Measurements from ENCODE around the gene PLCD3. TPM values are rescaled to one million over a fixed set of nuclear protein-coding genes. Genes with fewer than 3 reads are reported as not detected.

Gene PLCD3
- total RNA-seq, 1 donor from 2014 or later: 35.3 TPM

DNA sequence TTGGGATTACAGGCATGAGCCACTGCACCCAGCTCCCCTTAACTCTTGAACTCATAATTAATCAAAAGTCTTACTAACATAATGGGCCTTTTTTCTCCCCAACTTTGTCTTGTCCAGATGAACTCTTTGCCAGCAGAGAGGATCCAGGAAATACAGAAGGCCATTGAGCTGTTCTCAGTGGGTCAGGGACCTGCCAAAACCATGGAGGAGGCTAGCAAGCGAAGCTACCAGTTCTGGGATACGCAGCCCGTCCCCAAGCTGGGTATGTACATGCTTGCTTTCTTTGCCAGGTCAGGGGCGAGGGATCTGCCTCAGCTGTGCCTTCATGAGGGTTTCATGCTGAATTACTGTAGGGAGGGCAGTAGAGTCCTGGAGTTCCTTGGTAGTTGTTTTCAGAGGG lies 45.9 kb downstream of the PLCD3 start:
- no peak for DNase-seq (ENCODE audit: extremely low read depth, low read depth, low spot score)

DNA sequence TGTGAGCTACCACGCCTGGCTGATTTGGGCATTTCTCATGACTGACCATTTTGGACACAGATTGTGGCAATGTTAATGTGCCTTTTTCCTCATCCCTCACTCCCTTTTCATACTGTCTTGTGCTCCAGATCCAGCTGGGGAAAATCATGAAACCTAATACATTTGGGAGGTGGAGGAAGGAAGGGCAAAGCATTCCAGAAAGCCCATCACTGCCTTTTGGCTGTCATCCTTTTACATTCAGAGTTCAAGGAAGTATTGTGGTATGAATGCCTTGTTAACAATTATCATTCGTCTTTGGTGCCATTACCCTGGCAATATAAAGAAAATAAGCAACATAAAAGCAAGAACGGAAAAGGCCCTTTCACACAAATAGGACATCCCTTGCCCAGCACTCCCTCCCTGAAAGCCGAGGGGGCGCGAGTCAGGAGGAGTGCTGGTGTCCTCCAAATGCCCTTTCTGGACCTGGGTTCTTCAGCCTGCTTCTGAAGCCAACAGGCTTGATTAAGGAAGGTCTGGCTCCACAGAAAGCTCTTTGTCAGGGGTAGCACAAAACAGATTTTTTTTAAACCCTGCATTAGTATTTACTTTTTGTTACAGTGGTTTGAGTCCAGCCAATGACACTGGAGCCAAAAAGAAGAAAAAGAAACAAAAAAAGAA lies 51.1 kb downstream of the PLCD3 start:
- DNase-seq (ENCODE audit: extremely low read depth, low read depth, low spot score): no peak

DNA sequence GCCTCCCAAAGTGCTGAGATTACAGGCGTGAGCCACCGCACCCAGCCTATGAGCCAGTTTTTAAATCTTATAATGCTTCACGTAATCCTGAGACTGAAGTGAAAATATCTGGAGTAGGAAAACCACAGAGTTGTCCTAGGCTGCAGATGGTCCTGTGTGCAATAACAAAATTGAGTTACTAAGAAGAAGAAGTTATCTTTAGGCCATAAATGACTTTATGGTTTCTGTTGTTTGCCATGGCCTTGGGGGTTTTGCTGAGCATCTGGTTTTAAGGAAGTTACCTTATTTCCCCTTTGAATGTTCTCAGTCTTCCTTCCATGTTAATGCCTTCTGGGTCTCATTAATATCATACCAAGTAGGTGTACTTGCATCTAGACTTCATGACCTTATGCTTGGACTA lies 54.7 kb downstream of the PLCD3 start:
- no peak for DNase-seq (ENCODE audit: extremely low read depth, low read depth, low spot score)

DNA sequence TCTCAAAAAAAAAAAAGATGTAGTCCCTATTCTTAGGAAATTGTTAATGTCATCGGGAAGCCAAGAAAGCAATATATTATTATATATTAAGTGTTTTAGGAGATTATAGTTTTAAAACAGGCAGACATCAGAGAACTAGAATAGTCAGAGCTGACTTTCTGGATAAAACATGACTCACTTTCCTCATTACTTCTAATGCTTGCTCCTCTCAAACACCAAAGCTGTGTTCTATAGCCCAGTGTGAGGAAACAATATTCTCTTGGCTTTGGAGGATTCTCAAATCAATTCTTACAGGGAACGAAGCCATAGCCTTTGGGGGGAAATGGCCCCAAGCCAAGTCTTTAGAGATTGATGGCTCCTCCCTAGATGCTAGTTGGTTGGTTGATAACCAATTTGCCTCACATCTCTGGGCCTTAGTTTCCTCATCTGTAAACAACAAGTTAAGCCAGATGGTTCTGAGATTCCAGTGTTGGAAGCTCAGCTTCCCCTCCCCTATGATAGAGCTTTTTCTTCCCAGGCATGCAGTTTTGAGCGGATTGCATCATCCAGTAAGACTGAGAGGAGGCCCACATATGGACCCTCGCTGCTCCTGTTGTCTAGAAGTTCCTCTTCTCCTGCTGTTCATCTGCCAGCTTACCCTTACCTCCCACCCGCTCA lies 58.8 kb downstream of the PLCD3 start:
- DNase-seq (ENCODE audit: extremely low read depth, low read depth, low spot score): no peak

DNA sequence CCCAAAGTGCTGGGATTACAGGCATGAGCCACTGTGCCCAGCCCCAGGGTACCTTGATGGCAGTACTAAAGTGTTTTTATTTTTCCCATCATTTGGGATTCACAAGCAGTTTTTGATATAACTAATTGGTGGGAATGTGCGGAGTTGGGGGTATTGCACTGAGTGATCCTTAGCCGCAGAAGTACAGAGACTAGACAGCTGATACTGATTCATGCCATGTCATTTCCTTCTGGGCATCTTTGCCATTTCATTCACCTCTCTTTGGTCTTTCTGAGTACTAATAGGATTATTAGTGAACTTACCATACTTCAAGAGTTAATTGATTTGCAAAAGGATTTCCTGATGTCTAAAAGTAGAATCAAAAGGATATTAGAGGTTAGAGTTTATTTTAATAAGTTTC lies 61.5 kb downstream of the PLCD3 start:
- DNase-seq (ENCODE audit: extremely low read depth, low read depth, low spot score): no peak

DNA sequence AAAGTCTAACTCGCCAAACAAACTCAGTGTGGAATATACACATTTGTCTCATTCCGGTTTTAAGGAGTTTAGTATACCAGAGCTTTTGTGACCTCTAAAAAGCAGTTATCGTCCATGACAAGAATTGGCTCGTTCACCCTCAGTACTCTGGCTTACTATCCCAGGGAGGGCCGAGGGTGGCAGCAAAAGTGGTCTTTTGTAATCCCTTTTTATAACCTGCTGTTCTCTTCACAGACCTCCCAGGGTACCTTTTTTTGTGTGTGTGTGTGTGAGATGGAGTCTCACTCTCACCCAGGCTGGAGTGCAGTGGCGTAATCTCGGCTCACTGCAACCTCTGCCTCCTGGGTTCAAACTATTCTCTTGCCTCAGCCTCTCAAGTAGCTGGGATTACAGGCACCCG lies 62.3 kb downstream of the PLCD3 start:
- no peak for DNase-seq (ENCODE audit: extremely low read depth, low read depth, low spot score)

DNA sequence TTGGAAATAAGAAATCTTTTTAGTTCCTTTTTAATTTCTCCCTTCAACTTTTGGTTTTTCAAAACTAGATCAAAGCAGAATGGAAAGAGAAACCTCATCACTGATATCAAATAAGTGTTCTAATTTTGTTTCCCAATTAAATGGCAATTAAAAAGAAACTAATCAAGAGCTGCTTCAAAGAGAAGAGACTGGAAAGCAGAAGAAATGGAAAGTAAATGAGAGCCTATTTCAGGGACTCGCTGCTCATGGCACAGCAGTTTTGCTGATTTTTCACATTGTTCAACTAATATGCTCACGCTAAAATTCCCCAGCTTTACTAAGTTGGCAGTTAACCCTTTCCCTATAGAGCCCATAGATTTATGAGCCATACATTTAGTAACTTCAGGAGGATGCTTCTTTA lies 64.7 kb downstream of the PLCD3 start:
- no peak for DNase-seq (ENCODE audit: extremely low read depth, low read depth, low spot score)

DNA sequence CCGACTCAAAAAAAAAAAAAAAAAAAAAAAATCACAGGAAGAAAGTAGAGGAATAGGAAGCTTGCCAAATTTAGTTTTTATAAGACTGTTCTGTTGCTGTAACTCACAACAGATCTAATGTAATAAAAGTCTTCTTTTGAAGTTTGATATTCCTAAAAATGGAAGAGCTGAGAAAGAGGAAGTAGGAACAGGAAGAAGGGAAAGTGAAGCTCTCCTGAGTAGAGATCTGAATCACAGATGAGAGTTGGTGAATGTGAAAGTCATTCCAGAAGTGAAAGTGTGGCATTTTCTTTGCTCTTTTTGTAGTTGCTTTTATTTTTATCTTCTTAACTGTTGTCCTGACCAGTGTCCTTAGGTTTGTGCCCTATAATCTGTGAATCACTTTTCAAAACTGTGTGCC lies 69.1 kb downstream of the PLCD3 start:
- no peak for DNase-seq (ENCODE audit: extremely low read depth, low read depth, low spot score)

DNA sequence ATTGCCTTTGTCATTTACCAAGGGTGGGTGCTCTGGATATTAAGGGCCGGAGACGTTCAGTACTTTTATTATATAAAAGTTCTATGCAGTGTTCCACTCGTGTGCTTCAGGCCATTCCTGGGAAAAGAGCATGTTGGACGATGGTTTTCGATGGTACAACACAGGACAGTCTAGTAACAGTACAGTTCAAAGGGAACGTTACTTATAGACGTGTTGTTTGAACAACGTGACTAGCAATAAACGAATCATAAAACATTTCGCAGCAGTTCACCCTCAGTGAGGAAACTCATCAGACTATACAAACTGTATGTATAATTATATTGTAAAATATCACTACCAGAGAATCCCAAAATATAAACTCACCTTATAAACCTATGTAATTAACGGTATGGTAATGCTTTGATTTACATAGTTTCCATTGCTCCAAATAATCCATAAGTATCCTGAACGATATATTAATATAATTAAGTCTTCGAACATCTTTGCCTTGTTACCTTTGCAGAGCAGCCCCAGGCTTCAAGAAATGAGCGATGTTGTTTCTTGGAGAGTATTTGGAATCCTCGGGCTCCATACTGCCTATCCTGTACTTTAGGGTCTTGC lies 70.6 kb downstream of the PLCD3 start:
- DNase-seq (ENCODE audit: extremely low read depth, low read depth, low spot score): no peak

DNA sequence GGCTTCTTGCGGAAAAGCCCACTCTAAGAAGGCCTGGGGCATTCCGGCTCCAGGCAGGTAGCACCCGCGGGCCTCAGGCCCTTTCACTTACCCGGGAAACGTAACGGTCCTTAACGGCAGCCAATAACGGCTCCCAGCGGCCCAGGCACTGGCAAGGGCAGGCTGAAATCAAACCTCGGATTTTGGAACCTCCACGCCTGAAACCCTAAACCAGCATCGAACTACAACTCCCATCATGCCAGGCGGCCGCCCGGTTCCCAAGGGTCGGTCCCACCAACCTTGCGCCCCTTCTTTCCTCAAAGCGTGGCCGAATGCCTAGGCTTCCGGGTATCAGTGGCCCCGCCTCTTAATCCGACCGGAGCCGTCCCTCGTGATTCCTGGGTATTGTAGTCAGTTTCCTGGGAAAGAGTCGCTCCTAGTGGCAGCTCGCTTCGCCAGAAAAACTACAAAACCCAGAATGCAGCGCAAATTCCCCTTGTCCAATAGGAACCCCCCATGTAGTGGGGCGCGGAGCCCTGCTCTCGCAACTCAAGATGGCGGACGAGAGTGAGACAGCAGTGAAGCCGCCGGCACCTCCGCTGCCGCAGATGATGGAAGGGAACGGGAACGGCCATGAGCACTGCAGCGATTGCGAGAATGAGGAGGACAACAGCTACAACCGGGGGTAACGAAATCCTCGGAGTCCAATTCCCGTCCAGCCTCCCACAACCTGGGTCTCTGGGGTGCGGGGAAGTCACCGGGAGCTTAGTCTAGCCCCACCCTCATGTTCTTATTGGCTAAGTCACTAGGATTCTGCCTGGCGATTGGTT lies 71.3 kb downstream of the PLCD3 start, which contains the start of gene NMT1:
TSS of gene NMT1 (plus strand) at position 521 of the 809 bp plus-strand sequence. CDS start at position 534, 13 bp downstream.
- DNase-seq (ENCODE audit: extremely low read depth, low read depth, low spot score): peak; percentile 98

DNA sequence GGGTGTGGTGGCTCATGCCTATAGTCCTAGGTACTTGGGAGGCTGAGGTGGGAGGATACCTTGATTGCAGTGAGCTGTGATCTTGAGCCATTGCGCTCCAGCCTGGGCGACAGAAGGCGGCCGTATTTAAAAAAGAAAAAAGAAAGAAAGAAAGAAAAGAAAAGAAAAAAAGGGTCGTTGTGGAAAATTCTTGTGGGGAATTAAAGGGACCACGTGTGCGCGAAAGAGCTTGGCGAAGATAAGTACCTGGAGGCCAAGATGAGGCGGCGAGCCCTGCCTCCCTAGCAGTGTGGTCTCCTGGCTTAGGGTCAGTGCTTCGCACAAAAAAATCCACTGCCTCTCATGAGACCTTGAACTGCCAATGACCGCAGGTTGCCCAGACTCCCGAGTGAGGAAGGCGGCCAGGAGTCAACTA lies 71.9 kb downstream of the PLCD3 start:
- DNase-seq (ENCODE audit: extremely low read depth, low read depth, low spot score): no peak

Other genes starting within 250 kb of the PLCD3 start
- 71.1 and 98.6 TPM in 2 replicates for gene EFTUD2, start 233.1 kb downstream of the PLCD3 start, total RNA-seq
- gene GFAP, start 217.0 kb downstream of the PLCD3 start, total RNA-seq: not detected in 2 replicates
- 4.7 and 6.8 TPM in 2 replicates for gene KIF18B, start 184.7 kb downstream of the PLCD3 start, total RNA-seq
- 0.47 TPM in 1 of 2 replicates, not detected in the other for gene C1QL1, start 164.2 kb downstream of the PLCD3 start, total RNA-seq
- gene DCAKD, start 80.9 kb downstream of the PLCD3 start, total RNA-seq: 35.2 and 37.2 TPM in 2 replicates
- gene NMT1, start 71.2 kb downstream of the PLCD3 start, total RNA-seq: 95.0 and 205 TPM in 2 replicates
- 5.5 and 5.6 TPM in 2 replicates for gene ACBD4, start 3.2 kb upstream of the PLCD3 start, total RNA-seq
- 16.2 and 16.7 TPM in 2 replicates for gene HEXIM1, start 16.0 kb upstream of the PLCD3 start, total RNA-seq
- 1.3 and 3.3 TPM in 2 replicates for gene HEXIM2, start 29.4 kb upstream of the PLCD3 start, total RNA-seq
- 3.4 and 4.6 TPM in 2 replicates for gene FMNL1, start 89.4 kb upstream of the PLCD3 start, total RNA-seq
- gene SPATA32, start 129.6 kb upstream of the PLCD3 start, total RNA-seq: not detected in 2 replicates
- gene MAP3K14, start 184.5 kb upstream of the PLCD3 start, total RNA-seq: 5.1 and 9.3 TPM in 2 replicates

Data from glomerular endothelial cell (primary cell).